GF-D8 (cell line): ENCODE results near the gene CD99.
"Not testable (repeated sequence)": the region's sequence is repeated elsewhere in the genome, so short reads cannot be mapped to it uniquely, and the experiment has no call there.

ENCODE experiments used
- DNase-seq: peaks from one replicate; lab custom pipeline; 2025; lab: John Stamatoyannopoulos, UW

Gene CD99

GRCh38 chrX:2774057-2774456 lies 83.0 kb downstream of the CD99 start:
- no peak for DNase-seq

DNA sequence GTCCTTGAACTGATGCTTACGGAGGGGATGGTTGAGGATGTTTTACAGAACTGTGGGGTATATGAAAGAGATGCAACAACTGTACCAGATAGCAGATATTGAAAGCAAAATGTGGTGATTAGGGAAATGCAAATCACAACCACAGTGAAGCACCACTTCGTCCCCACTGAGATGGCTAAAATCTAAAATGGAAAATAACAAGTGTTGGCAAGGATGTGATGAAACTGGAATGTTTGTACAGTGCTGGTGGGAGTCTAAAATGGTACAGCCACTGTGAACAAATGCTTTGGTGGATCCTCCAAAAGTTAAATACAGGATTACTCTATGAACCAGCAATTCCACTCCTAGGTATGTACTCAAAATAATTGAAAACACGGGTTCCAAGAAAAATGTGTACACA lies 83.7 kb downstream of the CD99 start:
- no peak for DNase-seq

DNA sequence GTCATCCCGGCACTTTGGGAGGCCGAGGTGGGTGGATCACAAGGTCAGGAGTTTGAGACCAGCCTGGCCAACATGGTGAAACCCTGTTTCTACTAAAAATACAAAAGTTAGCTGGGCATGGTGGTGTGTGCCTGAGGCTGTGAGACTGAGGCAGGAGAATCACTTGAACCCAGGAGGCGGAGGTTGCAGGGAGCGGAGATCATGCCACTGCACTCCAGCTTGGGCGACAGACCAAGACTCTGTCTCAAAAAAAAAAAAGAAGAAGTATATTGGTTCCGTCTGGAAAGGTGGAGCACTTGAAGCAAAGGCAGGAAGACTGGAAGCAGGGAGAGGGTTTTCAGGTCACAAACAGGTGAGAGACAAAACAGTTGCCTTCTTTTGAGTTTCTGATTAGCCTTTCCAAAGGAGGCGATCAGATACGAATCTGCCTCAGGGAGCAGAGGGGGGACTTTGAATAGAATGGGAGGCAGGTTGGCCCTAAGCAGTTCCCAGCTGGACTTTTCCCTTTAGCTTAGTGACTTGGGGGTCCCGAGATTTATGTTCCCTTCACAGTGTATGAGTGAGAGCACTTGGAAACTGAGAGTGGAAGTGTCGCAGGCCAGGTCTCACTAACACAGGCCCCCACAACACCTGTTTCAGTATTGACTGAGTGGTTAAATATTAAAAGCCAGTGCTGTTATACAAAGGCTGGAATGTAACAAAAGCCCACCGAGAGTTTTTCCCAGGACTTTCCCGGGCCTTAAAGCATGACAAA lies 89.6 kb downstream of the CD99 start:
- not testable (repeated sequence) for DNase-seq

- DNase-seq, result no peak
These were observed 90.1 kb downstream of the CD99 start for GRCh38 chrX:2781226-2781571.

- DNase-seq, result no peak
These were observed 90.6 kb downstream of the CD99 start for GRCh38 chrX:2781698-2782097.

- DNase-seq, result no peak
These were observed 91.1 kb downstream of the CD99 start for GRCh38 chrX:2782171-2782570.

DNA sequence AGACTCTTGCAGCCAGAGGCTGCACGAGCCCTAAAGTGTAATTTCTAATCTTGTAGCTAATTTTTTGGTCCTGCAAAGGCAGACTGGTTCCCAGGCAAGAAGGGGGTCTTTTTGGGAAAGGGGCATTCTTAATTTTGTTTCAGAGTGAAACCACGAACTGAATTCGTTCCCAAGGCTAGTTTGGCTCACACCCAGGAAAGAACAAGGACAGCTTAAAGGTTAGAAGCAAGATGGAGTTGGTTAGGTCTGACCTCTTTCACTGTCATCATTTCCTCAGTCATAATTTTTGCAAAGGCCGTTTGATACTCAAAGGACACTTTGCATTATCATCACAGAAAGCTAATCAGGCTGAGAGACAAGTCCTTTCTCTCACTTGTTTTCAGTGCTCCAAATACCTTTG lies 91.7 kb downstream of the CD99 start:
- DNase-seq, result no peak

GRCh38 chrX:2784026-2784425 lies 92.9 kb downstream of the CD99 start:
- no peak for DNase-seq

DNA sequence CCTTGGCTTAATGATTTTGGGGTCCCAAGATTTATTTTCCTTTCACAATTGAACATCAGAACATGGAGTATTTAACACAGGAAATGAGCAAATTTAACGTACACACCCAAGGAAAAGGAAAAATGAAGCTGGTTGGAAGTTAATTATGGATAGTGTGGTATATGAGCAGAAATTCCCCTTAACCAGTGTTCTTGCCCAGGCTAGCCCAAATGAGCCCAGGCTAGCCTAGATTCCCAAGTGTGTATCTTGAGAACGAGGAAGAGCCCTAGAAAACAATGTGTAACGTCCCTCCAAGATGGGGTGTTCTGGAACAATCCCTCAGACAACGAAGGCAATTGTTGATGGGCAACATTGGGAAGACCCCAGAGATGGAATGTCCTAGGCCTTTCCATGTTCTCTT lies 94.4 kb downstream of the CD99 start:
- no peak for DNase-seq

GRCh38 chrX:2788980-2789379 lies 97.9 kb downstream of the CD99 start:
- no peak for DNase-seq

- no peak for DNase-seq
These were observed 98.5 kb downstream of the CD99 start for GRCh38 chrX:2789569-2789968.
